Stomach (tissue), 4 donors: ENCODE results near the gene NREP.

Experiments
- POLR2A ChIP-seq, 4 donors: fragments of 450-650 bp; IDR thresholded peaks; one replicate each; pipeline ENCODE4 v1.6.1; 2016; ENCODE audit warnings: antibody characterized with exemption in 4 of 4, control low read depth in 2 of 4, mild to moderate bottlenecking in 1 of 4, moderate library complexity in 1 of 4
- TF ChIP-seq, protein P1 (sequence below), 7 experiments: fragments of 450-650 bp in 4 of 7; fragments of 200-600 bp in 3 of 7; sonication (generic) in 3 of 7; IDR thresholded peaks; one replicate each; pipeline ENCODE4 v1.5.1; 2016 to 2019; ENCODE audit warnings: antibody characterized with exemption in 7 of 7, control low read depth in 2 of 7, mild to moderate bottlenecking in 1 of 7

DNA sequence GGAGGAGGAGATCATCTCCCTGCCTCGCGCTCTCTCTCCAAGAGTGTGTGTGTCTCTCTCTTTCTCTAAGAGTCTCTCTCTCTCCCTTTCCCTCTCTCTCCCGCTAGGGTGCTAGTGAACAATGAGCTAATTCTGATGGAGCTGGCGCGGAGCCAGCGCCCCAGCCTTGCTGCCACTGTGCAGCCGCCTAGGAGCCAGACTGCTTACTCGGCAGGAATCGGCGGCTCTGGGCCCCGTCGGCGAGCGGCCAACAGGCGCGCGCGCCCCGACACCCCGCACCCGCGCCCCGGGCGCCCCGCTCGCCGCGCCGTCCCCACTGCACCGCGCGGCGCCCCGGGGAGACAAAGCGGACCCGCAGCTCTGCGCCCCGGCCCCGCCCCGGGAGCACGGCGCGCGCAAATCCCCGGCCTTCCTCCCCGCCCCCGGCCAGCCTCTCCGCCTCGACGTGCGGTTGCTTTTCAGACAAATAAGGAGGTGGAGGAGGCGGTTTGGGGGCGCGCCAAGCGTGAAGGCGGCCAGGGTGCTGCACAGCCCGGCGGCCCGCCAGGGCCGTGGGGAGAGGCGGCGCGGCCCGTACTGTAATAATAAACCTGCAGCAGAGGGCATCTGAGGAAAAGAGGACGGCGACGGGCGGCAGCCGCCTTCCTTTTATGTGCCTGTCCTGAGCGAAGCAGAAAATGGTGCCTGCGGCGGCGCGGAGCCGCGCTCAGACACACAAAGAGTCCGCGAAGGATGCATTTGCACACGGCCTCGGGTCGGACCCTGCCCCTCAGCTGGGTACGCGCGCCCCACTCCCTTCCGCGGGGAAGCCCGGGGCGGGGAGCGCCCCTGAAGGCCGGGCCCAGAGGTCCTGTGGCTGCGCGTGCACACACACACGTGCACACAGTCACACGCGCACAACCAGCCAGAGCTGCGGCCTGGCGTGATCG lies 625 bp upstream of the NREP start:
- TF ChIP-seq, protein P1, sequence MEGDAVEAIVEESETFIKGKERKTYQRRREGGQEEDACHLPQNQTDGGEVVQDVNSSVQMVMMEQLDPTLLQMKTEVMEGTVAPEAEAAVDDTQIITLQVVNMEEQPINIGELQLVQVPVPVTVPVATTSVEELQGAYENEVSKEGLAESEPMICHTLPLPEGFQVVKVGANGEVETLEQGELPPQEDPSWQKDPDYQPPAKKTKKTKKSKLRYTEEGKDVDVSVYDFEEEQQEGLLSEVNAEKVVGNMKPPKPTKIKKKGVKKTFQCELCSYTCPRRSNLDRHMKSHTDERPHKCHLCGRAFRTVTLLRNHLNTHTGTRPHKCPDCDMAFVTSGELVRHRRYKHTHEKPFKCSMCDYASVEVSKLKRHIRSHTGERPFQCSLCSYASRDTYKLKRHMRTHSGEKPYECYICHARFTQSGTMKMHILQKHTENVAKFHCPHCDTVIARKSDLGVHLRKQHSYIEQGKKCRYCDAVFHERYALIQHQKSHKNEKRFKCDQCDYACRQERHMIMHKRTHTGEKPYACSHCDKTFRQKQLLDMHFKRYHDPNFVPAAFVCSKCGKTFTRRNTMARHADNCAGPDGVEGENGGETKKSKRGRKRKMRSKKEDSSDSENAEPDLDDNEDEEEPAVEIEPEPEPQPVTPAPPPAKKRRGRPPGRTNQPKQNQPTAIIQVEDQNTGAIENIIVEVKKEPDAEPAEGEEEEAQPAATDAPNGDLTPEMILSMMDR (IDR thresholded peaks at IDR 0.05), result peak in 5 of 7 experiments; percentile 13 to 46 (median 26)
- no peak for TF ChIP-seq POLR2A (IDR thresholded peaks at IDR 0.05)
